Spleen (tissue), 11 donors: ENCODE data around the gene GAL3ST2. TPM values are rescaled to one million over a fixed set of nuclear protein-coding genes. Genes with fewer than 3 reads are reported as not detected.
"Not testable (repeated sequence)": the region's sequence is repeated elsewhere in the genome, so short reads cannot be mapped to it uniquely, and the experiment has no call there.

Source experiments
- DNase-seq: peaks from one replicate; pipeline ENCODE4 v3.0.0-alpha.2; 2020
- H3K27ac ChIP-seq, 8 donors: fragments of 200-600 bp; sonication (generic) in 7 of 8; 1 replicate in 4 of 8; 2 replicates in 4 of 8; pipeline versions ENCODE4 v1.5.0 to v1.8.0; 2016 to 2021; ENCODE audit warnings: inconsistent platforms in 4 of 8, mild to moderate bottlenecking in 4 of 8, moderate library complexity in 1 of 8
- H3K27me3 ChIP-seq, 7 donors: fragments of 200-600 bp; sonication (generic) in 6 of 7; replicated peaks in 1 of 7; 1 replicate in 4 of 7; 2 replicates in 3 of 7; pipeline versions ENCODE4 v1.5.0 to v1.8.0; 2016 to 2021; ENCODE audit warnings: inconsistent platforms in 3 of 7, mild to moderate bottlenecking in 1 of 7
- H3K36me3 ChIP-seq, 6 donors: fragments of 200-600 bp; sonication (generic) in 5 of 6; 1 replicate in 4 of 6; 2 replicates in 2 of 6; pipeline versions ENCODE4 v1.5.0 to v1.8.0; 2016 to 2021; ENCODE audit warnings: inconsistent platforms in 2 of 6
- H3K4me1 ChIP-seq, 6 donors: fragments of 200-600 bp; sonication (generic) in 5 of 6; 1 replicate in 3 of 6; 2 replicates in 3 of 6; pipeline versions ENCODE4 v1.5.0 to v1.8.0; 2016 to 2021; ENCODE audit warnings: inconsistent platforms in 3 of 6
- H3K4me3 ChIP-seq, 8 donors: fragments of 200-600 bp; sonication (generic) in 7 of 8; 1 replicate in 4 of 8; 2 replicates in 4 of 8; pipeline versions ENCODE4 v1.5.0 to v1.8.0; 2016 to 2021; ENCODE audit warnings: inconsistent platforms in 4 of 8, mild to moderate bottlenecking in 4 of 8, moderate library complexity in 2 of 8
- H3K9me3 ChIP-seq, 8 donors: fragments of 200-600 bp; sonication (generic) in 7 of 8; 1 replicate in 4 of 8; 2 replicates in 4 of 8; pipeline versions ENCODE4 v1.5.0 to v1.8.0; 2016 to 2021; ENCODE audit warnings: inconsistent platforms in 4 of 8
- CTCF ChIP-seq, 11 experiments: fragments of 200-600 bp in 7 of 11; fragments of 450-650 bp in 4 of 11; sonication (generic) in 4 of 11; IDR thresholded peaks in 8 of 11; conservative IDR thresholded peaks in 3 of 11; 1 replicate in 7 of 11; 2 replicates in 4 of 11; pipeline versions ENCODE4 v1.4.0 to v1.8.0; 2016 to 2021; ENCODE audit warnings: antibody characterized with exemption in 11 of 11, inconsistent platforms in 4 of 11, mild to moderate bottlenecking in 1 of 11
- POLR2A ChIP-seq, 3 donors: fragments of 450-650 bp; IDR thresholded peaks; one replicate each; pipeline ENCODE4 v1.5.1; 2017; ENCODE audit warnings: antibody characterized with exemption in 3 of 3, mild to moderate bottlenecking in 1 of 3
- POLR2AphosphoS5 ChIP-seq, 3 donors: sonication (generic); formaldehyde crosslinking; IDR thresholded peaks; one replicate each; pipeline ENCODE4 v1.5.1; 2017; ENCODE audit warnings: antibody characterized with exemption in 3 of 3
- WGBS, 5 donors: extraction: QIAGEN DNeasy Blood & Tissue Kit in 3 of 5; methylation state at CpG; one replicate each; pipeline versions ENCODE4 v1.1.5 to v1.1.7; 2013 to 2018; 5-methylcytosine and 5-hydroxymethylcytosine counted together
- intact Hi-C: fragments of 100-400 bp; cut with DNase I; formaldehyde crosslinking; loops from one replicate; pipeline ENCODE4 v1.15.0; 2023; ENCODE audit warnings: low total_unique reads
- polyA plus RNA-seq, 3 donors: library from polyadenylated mRNA; stranded (reverse); fragments of 200-250 nt; gene quantifications; one replicate each; pipeline ENCODE4 v1.2.1, GENCODE V29; 2013
- total RNA-seq, 7 donors: library from RNA; depleted of rRNA in 3 of 7; stranded (reverse); fragments of >200 nt in 3 of 7; fragmentation: NEBNext Ultra II Directional in 4 of 7; extraction: Animal tissue kit (Norgen Biotek cat#: 25700) in 4 of 7; gene quantifications; one replicate each; pipeline versions ENCODE4 v1.1.0 to v1.2.1, GENCODE V29; 2016 to 2021
- donor health status: healthy with polysubstance abuse.
- donor health status: DM: no; HTN: no; CAD: no; lungs with moderate emphysema.
- donor health status: DM: no; HTN: no; CAD: no.
- donor health status: Bipolar disorder and iron deficiency.
- donor health status: healthy.
- donor health status: DM: no; HTN: no; CAD: no.
- donor health status: DM: yes; HTN: yes; CAD: no.

The GAL3ST2 gene
- total and polyA plus RNA-seq, 10 donors = 0.25 to 0.85 TPM; not detected in 8

- WGBS, 5 donors = 59 to 69% (median 66%) methylated on average over 13 of the region's 13 CpGs
Observed at GRCh38 chr2:241833101-241833663, 56.6 kb downstream of the GAL3ST2 start.

GRCh38 chr2:241833756-241834526 lies 57.3 kb downstream of the GAL3ST2 start:
- H3K27me3 ChIP-seq, H3K27ac ChIP-seq, H3K36me3 ChIP-seq, H3K4me1 ChIP-seq, H3K4me3 ChIP-seq, intact Hi-C loops, H3K9me3 ChIP-seq, DNase-seq: not testable (repeated sequence)
- 84 to 89% (median 85%) methylated on average over 27 to 28 of the region's 28 CpGs for WGBS, 5 donors

More at GRCh38 chr2:241833101-241833663, 56.6 kb downstream of the GAL3ST2 start:
- Histone ChIP-seq H3K27ac (no peak overlapping the region), H3K36me3 (no peaks in the 10 kb centered on the region), H3K9me3 (peaks cover 0 to 4% (median 1%) of the 10 kb centered on the region in 8 donors), H3K4me1 (no peaks in the 10 kb centered on the region), H3K4me3 (no peak overlapping the region), H3K27me3 (peaks cover 0 to 5% (median 0%) of the 10 kb centered on the region in 7 donors)
- no peak for DNase-seq
- intact Hi-C loops = no loop called here
- no peak for TF ChIP-seq CTCF (IDR thresholded peaks at IDR 0.05 in 8 of 11, conservative IDR thresholded peaks at IDR 0.05 in 3 of 11)

- Histone ChIP-seq H3K9me3 (peaks cover 0 to 4% (median 0%) of the 10 kb centered on the region in 8 donors), H3K36me3 (no peaks in the 10 kb centered on the region), H3K27ac (no peak overlapping the region), H3K4me3 (no peak overlapping the region), H3K4me1 (no peaks in the 10 kb centered on the region), H3K27me3 (peaks cover 0 to 5% (median 0%) of the 10 kb centered on the region in 7 donors)
- no peak for DNase-seq
- intact Hi-C loops = no loop called here
- TF ChIP-seq POLR2A (IDR thresholded peaks at IDR 0.05) = no peak
- TF ChIP-seq POLR2AphosphoS5 (IDR thresholded peaks at IDR 0.05) = no peak
- no peak for TF ChIP-seq CTCF (IDR thresholded peaks at IDR 0.05 in 8 of 11, conservative IDR thresholded peaks at IDR 0.05 in 3 of 11)
- 88 to 96% (median 91%) methylated on average over 10 of the region's 10 CpGs for WGBS, 5 donors
Observed at GRCh38 chr2:241834527-241835210, 58.0 kb downstream of the GAL3ST2 start.

- TF ChIP-seq POLR2AphosphoS5 (IDR thresholded peaks at IDR 0.05) = no peak
- TF ChIP-seq CTCF (IDR thresholded peaks at IDR 0.05 in 8 of 11, conservative IDR thresholded peaks at IDR 0.05 in 3 of 11) = no peak
- no peak for TF ChIP-seq POLR2A (IDR thresholded peaks at IDR 0.05)
- WGBS, 5 donors = 33 to 54% (median 51%) methylated on average over 4 of the region's 4 CpGs
- intact Hi-C loops = no loop called here
Observed at GRCh38 chr2:241835611-241836010, 59.0 kb downstream of the GAL3ST2 start.

More at GRCh38 chr2:241835611-241836010, 59.0 kb downstream of the GAL3ST2 start:
- H3K4me3 ChIP-seq = no peak overlapping the region
- peaks cover 0 to 4% (median 0%) of the 10 kb centered on the region in 8 donors for H3K9me3 ChIP-seq
- peaks cover 0 to 5% (median 0%) of the 10 kb centered on the region in 7 donors for H3K27me3 ChIP-seq
- H3K4me1 ChIP-seq = no peaks in the 10 kb centered on the region
- DNase-seq = no peak
- H3K36me3 ChIP-seq = no peaks in the 10 kb centered on the region
- H3K27ac ChIP-seq = no peak overlapping the region
